Posterior vena cava (tissue), 2 donors: Measurements from ENCODE around the gene SERPINH1. TPM values are rescaled to one million over a fixed set of nuclear protein-coding genes. Genes with fewer than 3 reads are reported as not detected.

Experiments
- DNase-seq: peaks from one replicate; pipeline ENCODE4 v3.0.0-alpha.2; 2020; ENCODE audit warnings: low spot score
- intact Hi-C, 2 donors: fragments of 100-400 bp; cut with DNase I; formaldehyde crosslinking; loops; one replicate each; pipeline versions ENCODE4 v1.14.1 to v1.14.2; 2022 to 2023
- total RNA-seq, 2 donors: library from RNA; stranded (reverse); fragmentation: NEBNext Ultra II Directional; extraction: Animal tissue kit (Norgen Biotek cat#: 25700); gene quantifications; one replicate each; pipeline ENCODE4 v1.2.1, GENCODE V29; 2021
- donor health status: DM: yes; HTN: yes; CAD: no.
- donor health status: DM: yes; HTN: yes; CAD: no.

Gene SERPINH1
- total RNA-seq, 2 donors from 2014 or later, result 145 to 255 TPM

DNA sequence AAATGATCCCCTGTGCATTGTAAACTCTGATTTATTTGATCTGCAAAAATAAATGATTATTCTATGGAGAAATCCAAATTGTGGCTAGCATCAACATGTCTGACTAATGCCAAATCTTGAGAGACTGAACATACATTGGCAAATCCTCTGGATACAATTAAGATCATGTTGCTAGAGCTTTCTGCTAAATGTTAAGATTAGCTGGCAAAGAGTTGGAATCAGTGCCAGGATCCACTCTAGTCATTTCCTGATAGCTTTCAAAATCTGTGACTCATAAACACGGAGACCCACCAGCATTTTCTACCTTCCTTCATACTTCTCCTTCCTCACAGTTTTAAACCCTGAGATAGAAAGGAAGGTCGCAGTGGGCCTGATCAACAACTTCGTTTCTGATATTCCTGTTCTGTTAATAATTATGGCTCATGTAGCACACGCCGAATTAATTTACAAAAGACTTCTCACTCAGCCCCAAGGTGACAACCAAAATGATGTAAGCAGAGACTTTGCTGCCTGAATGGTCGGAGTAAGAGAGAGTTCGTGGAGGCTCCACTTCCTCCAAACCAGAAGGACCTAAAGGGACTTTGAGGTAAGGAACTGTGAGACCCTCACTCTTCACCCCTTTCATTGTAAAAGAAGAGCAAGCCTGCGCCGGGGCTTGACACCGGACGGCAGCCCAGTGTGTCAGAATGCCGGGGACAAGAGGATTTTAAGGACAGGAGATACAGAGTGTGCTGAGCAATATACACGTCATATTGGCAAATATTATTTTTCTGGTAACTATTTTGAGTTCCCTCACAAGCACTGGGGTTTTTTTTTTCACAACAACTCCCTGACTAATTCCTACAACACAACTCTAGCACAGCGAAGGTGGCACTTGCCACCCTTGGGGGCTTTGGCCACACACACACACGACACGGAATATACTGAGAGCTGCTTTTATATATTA is 42.0 kb downstream of the SERPINH1 start:
- intact Hi-C loops, result no loop called here
- DNase-seq, result no peak

DNA sequence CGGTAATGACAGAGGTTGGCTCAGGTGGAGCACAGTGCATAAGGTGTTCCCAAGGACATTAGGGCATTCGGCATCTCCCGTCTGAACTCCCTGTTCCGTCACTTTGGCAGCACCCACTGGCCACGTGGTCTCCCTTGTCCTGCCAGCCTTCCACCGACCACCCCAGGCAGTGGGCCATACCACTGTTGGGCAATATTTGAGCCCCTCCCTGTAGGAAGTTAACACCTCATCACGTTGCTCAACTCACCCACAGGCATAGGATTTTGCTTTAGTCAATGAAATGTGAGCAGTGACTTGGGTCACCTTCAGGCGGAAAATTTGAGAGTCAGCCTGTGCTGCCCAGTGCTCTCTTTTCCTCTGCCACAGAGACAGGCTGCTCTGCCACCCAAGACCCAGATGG is 44.0 kb downstream of the SERPINH1 start:
- intact Hi-C loops, result no loop called here
- DNase-seq, result no peak

DNA sequence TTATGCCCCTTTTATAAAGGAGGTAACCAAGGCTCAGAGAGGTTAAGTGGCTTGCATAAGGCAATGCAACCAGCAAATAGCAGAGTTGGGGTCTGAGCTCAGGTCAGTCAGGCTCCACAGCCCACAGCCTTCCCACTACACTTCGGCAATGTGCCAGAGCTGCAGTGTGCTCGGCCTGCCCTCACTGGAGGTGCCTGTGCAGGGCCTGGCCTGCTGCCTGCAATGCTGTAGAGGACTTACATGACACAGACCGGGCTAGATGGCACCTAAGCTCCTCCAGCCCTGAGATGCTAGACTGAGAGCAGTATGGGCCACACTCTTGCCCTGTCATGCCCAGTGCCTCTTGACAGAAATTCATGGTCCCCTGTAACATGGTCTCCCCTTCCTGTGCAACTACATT is 49.8 kb downstream of the SERPINH1 start:
- DNase-seq, result no peak
- intact Hi-C loops, result no loop called here

DNA sequence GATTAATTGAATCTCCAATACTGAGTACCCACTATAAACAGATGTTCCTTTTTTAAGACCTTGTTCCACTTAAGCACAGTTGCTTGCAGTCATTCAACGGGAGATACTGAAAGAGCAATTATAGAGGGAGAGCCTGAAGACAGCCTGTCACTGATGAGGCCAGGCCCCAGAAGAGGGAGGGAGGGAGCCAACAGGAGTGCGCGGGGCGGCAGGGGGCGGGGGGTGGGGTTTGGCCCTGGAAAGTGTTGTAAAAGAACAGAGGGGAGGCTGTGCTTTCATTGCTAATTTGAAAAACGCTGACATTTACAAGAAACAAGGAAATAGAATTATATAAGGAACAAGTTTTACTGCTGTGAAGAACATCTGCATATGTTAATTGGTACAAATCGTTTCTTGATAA is 53.7 kb downstream of the SERPINH1 start:
- no peak for DNase-seq
- intact Hi-C loops, result no loop called here

DNA sequence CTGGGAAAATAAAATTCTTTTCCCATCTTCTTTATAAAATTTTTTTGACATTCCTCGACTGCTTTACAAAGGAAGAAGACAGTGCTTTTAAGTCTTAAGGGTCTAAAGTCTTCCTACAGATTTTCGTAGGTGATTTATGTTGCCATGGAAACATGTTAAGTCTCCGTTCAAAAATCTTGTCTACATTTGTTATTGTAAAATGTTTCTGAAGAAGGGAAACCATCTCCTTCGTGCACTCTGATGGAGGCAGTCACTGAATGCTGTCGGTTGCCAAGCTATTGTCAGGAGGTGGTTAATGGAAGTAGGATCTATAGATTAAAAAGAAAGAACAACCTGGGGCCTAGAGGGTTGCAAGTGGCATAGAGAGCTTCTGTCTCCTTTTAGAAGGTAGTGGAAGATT is 54.2 kb downstream of the SERPINH1 start:
- intact Hi-C loops, result no loop called here
- no peak for DNase-seq

Other genes starting within 250 kb of the SERPINH1 start
- gene ARRB1, start 210.6 kb upstream of the SERPINH1 start, total RNA-seq, result 10 to 100 TPM; 42.3 to 44.3 TPM
- gene RPS3, start 162.7 kb upstream of the SERPINH1 start, total RNA-seq, result 1,000 to 10,000 TPM; 1,304 to 1,399 TPM
- under 1 TPM; 0.67 to 0.79 TPM for gene KLHL35, start 129.1 kb upstream of the SERPINH1 start, total RNA-seq
- gene GDPD5, start 36.3 kb upstream of the SERPINH1 start, total RNA-seq, result 10 to 100 TPM; 30.1 to 37.5 TPM
- 10 to 100 TPM; 11.6 TPM for gene MAP6, start 106.8 kb downstream of the SERPINH1 start, total RNA-seq
- gene MOGAT2, start 155.6 kb downstream of the SERPINH1 start, total RNA-seq, result not detected
- 1 to 10 TPM; 2.1 to 3.4 TPM for gene DGAT2, start 206.5 kb downstream of the SERPINH1 start, total RNA-seq